EL (cell line): ENCODE results near the gene MTHFD1.

ENCODE experiments used
- DNase-seq: peaks from one replicate; pipeline ENCODE4 v3.0.0-alpha.2; 2016

MTHFD1 gene

GRCh38 chr14:64409126-64409920, 21.2 kb downstream of the MTHFD1 start:
- no peak for DNase-seq

- peak; percentile 64 for DNase-seq
Measured at GRCh38 chr14:64410084-64410774, 22.1 kb downstream of the MTHFD1 start.

- DNase-seq, result no peak
Measured at GRCh38 chr14:64411001-64411400, 22.8 kb downstream of the MTHFD1 start.

- no peak for DNase-seq
Measured at GRCh38 chr14:64412237-64412636, 24.1 kb downstream of the MTHFD1 start.

- no peak for DNase-seq
Measured at GRCh38 chr14:64416348-64416932, 28.3 kb downstream of the MTHFD1 start.

- DNase-seq, result peak; percentile 64
Measured at GRCh38 chr14:64417055-64417770, 29.1 kb downstream of the MTHFD1 start.

- DNase-seq, result no peak
Measured at GRCh38 chr14:64417771-64418125, 29.6 kb downstream of the MTHFD1 start.

GRCh38 chr14:64419003-64419402, 30.9 kb downstream of the MTHFD1 start:
- no peak for DNase-seq

GRCh38 chr14:64421166-64421565, 33.0 kb downstream of the MTHFD1 start:
- peak; percentile 89 for DNase-seq

- DNase-seq, result no peak
Measured at GRCh38 chr14:64422005-64422404, 33.9 kb downstream of the MTHFD1 start.

GRCh38 chr14:64422756-64423155, 34.6 kb downstream of the MTHFD1 start:
- DNase-seq, result no peak

- peak; percentile 19 for DNase-seq
Measured at GRCh38 chr14:64423987-64424386, 35.8 kb downstream of the MTHFD1 start.

GRCh38 chr14:64434528-64434927, 46.4 kb downstream of the MTHFD1 start:
- DNase-seq, result no peak

GRCh38 chr14:64438181-64438841, 50.2 kb downstream of the MTHFD1 start:
- DNase-seq, result peak; percentile 91

GRCh38 chr14:64439141-64439540, 51.0 kb downstream of the MTHFD1 start:
- DNase-seq, result no peak

GRCh38 chr14:64440494-64440893, 52.3 kb downstream of the MTHFD1 start:
- DNase-seq, result peak; percentile 32

GRCh38 chr14:64442300-64442988, 54.3 kb downstream of the MTHFD1 start:
- DNase-seq, result no peak

GRCh38 chr14:64444140-64444539, 56.0 kb downstream of the MTHFD1 start:
- no peak for DNase-seq

- DNase-seq, result peak; percentile 85
Measured at GRCh38 chr14:64444984-64445845, 57.1 kb downstream of the MTHFD1 start.

- DNase-seq, result no peak
Measured at GRCh38 chr14:64447876-64448670, 59.9 kb downstream of the MTHFD1 start.
